ENCODE measurements around the gene AFF1.

The AFF1 gene

GRCh38 chr4:87118421-87118820 is 183.6 kb downstream of the AFF1 start:
- peaks cover 19% of the 10 kb centered on the region for H3K36me3 ChIP-seq (ENCODE audit: insufficient read depth, low read length)
- no peaks in the 10 kb centered on the region for H3K9me3 ChIP-seq (ENCODE audit: control insufficient read depth, insufficient read depth, low read length)
- peak overlapping the region; percentile 10; the same call in 1 of the 2 replicates for H3K9ac ChIP-seq (ENCODE audit: low read depth, low read length)
- peaks cover 26% of the 10 kb centered on the region for H3K4me1 ChIP-seq (ENCODE audit: insufficient read depth, low read length)

DNA sequence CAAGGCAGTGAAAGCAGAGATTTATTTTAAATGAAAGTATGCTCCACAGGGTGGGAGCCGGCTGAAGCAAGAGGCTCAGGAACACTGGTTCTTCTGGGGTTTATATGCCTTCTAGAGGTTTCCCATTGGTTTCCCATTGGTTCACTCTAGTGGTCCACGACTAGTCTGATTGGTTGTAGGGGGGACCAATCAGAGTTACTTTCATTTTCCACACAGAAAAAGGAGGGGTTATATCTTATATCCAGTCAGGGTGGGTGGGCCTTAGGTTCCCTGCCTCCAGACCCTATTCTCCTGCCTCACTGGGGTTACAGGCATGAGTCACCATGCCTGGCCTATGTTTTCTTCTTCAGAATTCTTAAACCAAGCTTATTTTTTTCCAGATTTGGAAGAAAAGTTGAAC is 184.0 kb downstream of the AFF1 start:
- Histone ChIP-seq H3K9ac (ENCODE audit: low read depth, low read length) (no peak overlapping the region; the same call in 1 of the 2 replicates), H3K9me3 (ENCODE audit: control insufficient read depth, insufficient read depth, low read length) (no peaks in the 10 kb centered on the region), H3K4me1 (ENCODE audit: insufficient read depth, low read length) (peaks cover 26% of the 10 kb centered on the region), H3K36me3 (ENCODE audit: insufficient read depth, low read length) (peaks cover 20% of the 10 kb centered on the region)

DNA sequence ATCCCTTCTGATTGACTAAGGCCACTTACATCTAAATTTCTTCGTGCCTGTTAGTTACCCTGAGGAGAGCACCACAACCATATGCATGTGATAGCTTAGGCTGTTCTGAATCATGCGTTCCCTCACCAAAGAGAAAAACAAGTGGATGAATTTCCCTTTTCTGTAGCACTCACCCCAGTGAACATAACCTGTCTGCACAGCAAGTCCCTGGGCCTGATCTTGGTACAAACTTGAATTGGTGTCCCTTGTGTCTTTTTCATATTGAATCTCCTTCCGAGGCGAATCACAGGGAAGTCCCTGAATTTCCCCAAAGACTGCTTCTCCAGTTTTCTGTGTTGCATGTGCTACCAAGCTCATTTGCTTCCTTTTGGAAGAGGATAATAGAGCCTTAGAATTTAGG is 185.2 kb downstream of the AFF1 start:
- peaks cover 26% of the 10 kb centered on the region for H3K4me1 ChIP-seq (ENCODE audit: insufficient read depth, low read length)
- peaks cover 18% of the 10 kb centered on the region for H3K36me3 ChIP-seq (ENCODE audit: insufficient read depth, low read length)
- H3K9ac ChIP-seq (ENCODE audit: low read depth, low read length) = no peak overlapping the region
- H3K9me3 ChIP-seq (ENCODE audit: control insufficient read depth, insufficient read depth, low read length) = no peaks in the 10 kb centered on the region

DNA sequence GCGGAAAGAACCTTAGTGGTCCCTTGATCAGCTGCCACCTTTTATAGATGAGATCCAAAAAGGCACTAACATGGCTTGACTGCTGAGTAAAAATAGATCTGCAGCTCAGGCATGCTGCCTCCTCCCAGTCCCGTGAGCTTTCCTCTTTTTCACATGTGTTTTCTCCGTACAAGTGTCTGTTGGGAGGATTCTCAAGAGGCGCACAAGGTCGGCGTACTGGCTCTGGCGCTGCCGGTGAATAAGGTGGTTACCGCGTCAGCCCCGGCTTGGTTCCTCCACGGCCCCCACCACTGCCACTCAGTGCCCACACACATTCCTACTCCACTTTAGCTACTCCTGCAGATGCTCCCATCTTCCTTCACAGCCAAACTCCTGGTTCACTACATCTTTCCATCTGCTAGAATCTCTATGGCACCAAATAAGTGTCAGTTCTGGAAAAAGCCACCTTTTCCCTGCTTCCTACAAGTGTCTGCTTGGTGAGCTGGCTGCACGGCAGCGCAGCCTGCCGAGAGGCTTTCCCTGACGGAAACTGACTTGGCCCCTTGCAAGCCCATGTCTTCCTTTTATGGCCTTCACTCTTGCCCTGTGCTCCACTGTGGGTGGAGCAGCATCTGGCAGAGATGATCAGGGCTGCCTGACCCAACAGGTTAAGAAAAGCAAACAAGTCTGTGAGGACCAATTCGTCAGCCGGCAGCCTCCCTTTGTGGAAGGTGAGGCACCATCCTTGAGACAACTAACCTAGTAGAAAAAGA is 185.8 kb downstream of the AFF1 start:
- Histone ChIP-seq H3K36me3 (ENCODE audit: insufficient read depth, low read length) (peaks cover 14% of the 10 kb centered on the region), H3K9me3 (ENCODE audit: control insufficient read depth, insufficient read depth, low read length) (no peaks in the 10 kb centered on the region), H3K9ac (ENCODE audit: low read depth, low read length) (no peak overlapping the region), H3K4me1 (ENCODE audit: insufficient read depth, low read length) (peaks cover 26% of the 10 kb centered on the region)

- Histone ChIP-seq H3K4me1 (ENCODE audit: insufficient read depth, low read length) (peaks cover 25% of the 10 kb centered on the region), H3K36me3 (ENCODE audit: insufficient read depth, low read length) (peaks cover 6% of the 10 kb centered on the region), H3K9me3 (ENCODE audit: control insufficient read depth, insufficient read depth, low read length) (no peaks in the 10 kb centered on the region), H3K9ac (ENCODE audit: low read depth, low read length) (no peak overlapping the region)
Observed at GRCh38 chr4:87121341-87122065, 186.7 kb downstream of the AFF1 start.

DNA sequence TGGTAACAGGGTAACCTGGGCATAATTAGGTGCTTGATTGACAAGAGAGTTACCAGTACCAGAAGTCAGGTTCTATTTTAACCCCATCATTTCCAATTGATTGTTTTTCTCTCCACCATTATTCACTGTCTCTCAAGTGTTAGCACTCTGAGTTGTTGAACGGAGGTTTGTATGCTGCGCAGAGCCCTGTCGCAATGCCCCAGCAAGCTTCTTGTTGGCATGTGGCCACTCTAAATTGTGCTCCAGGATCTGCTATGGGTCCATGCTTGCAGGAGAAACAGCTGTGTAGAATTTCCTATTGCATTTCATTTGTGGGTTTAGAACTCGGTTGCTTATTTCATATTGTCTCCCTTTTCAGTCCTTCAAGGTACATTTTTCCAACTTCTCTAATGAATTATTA is 187.4 kb downstream of the AFF1 start:
- H3K9ac ChIP-seq (ENCODE audit: low read depth, low read length) = no peak overlapping the region
- H3K4me1 ChIP-seq (ENCODE audit: insufficient read depth, low read length) = peaks cover 17% of the 10 kb centered on the region
- H3K36me3 ChIP-seq (ENCODE audit: insufficient read depth, low read length) = peaks cover 2% of the 10 kb centered on the region
- H3K9me3 ChIP-seq (ENCODE audit: control insufficient read depth, insufficient read depth, low read length) = no peaks in the 10 kb centered on the region

- Histone ChIP-seq H3K4me1 (ENCODE audit: insufficient read depth, low read length) (no peaks in the 10 kb centered on the region), H3K36me3 (ENCODE audit: insufficient read depth, low read length) (peaks cover 13% of the 10 kb centered on the region; the same call in 1 of the 2 replicates), H3K9ac (ENCODE audit: low read depth, low read length) (no peak overlapping the region), H3K9me3 (ENCODE audit: control insufficient read depth, insufficient read depth, low read length) (no peaks in the 10 kb centered on the region)
Observed at GRCh38 chr4:87126056-87126455, 191.2 kb downstream of the AFF1 start.

DNA sequence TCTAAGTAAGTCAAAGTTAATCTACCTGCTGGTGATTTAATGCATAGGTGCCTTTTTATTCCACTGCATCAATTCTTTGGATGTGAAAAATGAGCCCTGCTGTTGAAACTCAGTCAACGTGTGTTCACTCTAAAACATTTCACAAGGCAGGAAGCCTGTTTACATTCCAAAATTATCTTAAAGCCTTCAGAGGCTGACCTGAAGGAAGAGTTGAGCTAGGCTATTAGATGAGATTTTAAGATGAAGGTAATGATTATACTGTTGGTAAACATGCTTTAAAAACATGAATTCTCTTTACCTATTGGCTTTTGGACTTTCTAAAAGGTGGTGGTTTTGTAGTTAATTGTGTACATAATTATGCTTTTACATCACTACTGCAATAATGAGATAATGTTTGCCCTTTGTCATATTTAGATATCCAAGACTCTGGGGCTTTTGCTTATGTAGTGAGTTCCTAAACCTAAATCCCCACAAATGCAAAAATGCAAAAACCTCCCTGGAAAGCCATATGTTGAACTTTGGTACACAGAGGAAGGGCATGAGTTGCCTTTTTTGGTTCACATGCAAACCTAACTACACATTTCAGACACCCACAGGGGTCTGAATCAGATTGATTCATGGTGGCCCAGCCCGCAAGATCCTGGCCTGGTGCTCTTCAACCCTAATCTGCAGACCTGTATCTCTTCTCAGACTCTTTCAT is 193.3 kb downstream of the AFF1 start:
- no peaks in the 10 kb centered on the region for H3K9me3 ChIP-seq (ENCODE audit: control insufficient read depth, insufficient read depth, low read length)
- no peak overlapping the region for H3K9ac ChIP-seq (ENCODE audit: low read depth, low read length)
- H3K4me1 ChIP-seq (ENCODE audit: insufficient read depth, low read length) = no peaks in the 10 kb centered on the region
- peaks cover 17% of the 10 kb centered on the region for H3K36me3 ChIP-seq (ENCODE audit: insufficient read depth, low read length)

- Histone ChIP-seq H3K36me3 (ENCODE audit: insufficient read depth, low read length) (peaks cover 24% of the 10 kb centered on the region), H3K4me1 (ENCODE audit: insufficient read depth, low read length) (no peaks in the 10 kb centered on the region), H3K9me3 (ENCODE audit: control insufficient read depth, insufficient read depth, low read length) (no peaks in the 10 kb centered on the region), H3K9ac (ENCODE audit: low read depth, low read length) (no peak overlapping the region)
Observed at GRCh38 chr4:87129681-87130080, 194.9 kb downstream of the AFF1 start.

GRCh38 chr4:87130985-87131703 is 196.3 kb downstream of the AFF1 start:
- Histone ChIP-seq H3K9me3 (ENCODE audit: control insufficient read depth, insufficient read depth, low read length) (no peaks in the 10 kb centered on the region), H3K36me3 (ENCODE audit: insufficient read depth, low read length) (peaks cover 24% of the 10 kb centered on the region), H3K4me1 (ENCODE audit: insufficient read depth, low read length) (no peaks in the 10 kb centered on the region), H3K9ac (ENCODE audit: low read depth, low read length) (no peak overlapping the region)

GRCh38 chr4:87132035-87132434 is 197.2 kb downstream of the AFF1 start:
- Histone ChIP-seq H3K36me3 (ENCODE audit: insufficient read depth, low read length) (peaks cover 24% of the 10 kb centered on the region), H3K4me1 (ENCODE audit: insufficient read depth, low read length) (no peaks in the 10 kb centered on the region), H3K9ac (ENCODE audit: low read depth, low read length) (no peak overlapping the region), H3K9me3 (ENCODE audit: control insufficient read depth, insufficient read depth, low read length) (no peaks in the 10 kb centered on the region)

DNA sequence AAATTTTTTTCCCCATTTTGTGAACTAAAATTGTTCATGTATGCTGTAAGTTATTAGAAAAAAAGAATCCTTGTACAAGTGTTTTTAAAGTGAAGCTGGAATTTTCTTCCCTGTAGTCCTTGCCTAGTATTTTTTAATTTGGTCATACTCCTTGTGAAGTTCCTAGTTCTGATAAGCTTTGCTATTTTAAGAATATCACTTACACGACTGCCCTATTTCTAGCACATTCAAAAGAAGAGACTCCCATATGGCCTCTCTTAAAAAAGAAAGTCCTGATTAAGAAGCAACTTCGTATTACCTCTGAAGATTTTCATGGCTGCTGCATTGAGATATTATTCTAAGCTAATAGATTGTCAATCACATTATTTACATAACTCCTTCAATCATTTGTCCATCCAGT is 198.4 kb downstream of the AFF1 start:
- H3K9me3 ChIP-seq (ENCODE audit: control insufficient read depth, insufficient read depth, low read length) = no peaks in the 10 kb centered on the region
- peaks cover 24% of the 10 kb centered on the region for H3K36me3 ChIP-seq (ENCODE audit: insufficient read depth, low read length)
- no peak overlapping the region for H3K9ac ChIP-seq (ENCODE audit: low read depth, low read length)
- H3K4me1 ChIP-seq (ENCODE audit: insufficient read depth, low read length) = no peaks in the 10 kb centered on the region

DNA sequence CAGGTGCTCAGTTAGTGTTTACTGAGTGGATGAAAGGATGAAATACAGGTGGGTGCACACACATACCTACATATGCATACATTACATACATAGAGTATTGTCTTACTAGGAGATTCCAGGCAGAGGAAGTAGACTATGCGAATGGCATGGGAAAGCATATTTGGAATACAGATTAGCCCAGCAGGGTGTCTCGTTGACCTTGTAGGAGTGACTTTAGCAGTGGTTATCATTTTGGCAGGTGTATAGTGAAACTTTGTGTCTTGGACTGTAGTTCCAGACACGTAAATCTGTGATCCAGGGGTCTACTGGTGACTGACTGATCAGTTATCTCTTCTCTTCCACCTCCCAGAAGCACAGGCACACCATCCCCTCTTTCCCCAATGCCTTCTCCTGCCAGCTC is 199.3 kb downstream of the AFF1 start:
- no peaks in the 10 kb centered on the region for H3K9me3 ChIP-seq (ENCODE audit: control insufficient read depth, insufficient read depth, low read length)
- no peaks in the 10 kb centered on the region for H3K4me1 ChIP-seq (ENCODE audit: insufficient read depth, low read length)
- H3K9ac ChIP-seq (ENCODE audit: low read depth, low read length) = no peak overlapping the region
- peaks cover 19% of the 10 kb centered on the region for H3K36me3 ChIP-seq (ENCODE audit: insufficient read depth, low read length)

- no peak overlapping the region for H3K9ac ChIP-seq (ENCODE audit: low read depth, low read length)
- no peaks in the 10 kb centered on the region for H3K9me3 ChIP-seq (ENCODE audit: control insufficient read depth, insufficient read depth, low read length)
- H3K36me3 ChIP-seq (ENCODE audit: insufficient read depth, low read length) = peaks cover 21% of the 10 kb centered on the region; the same call in 1 of the 2 replicates
- no peaks in the 10 kb centered on the region for H3K4me1 ChIP-seq (ENCODE audit: insufficient read depth, low read length)
Observed at GRCh38 chr4:87141428-87141827, 206.6 kb downstream of the AFF1 start.
